K562 (cell line): ENCODE measurements around the gene ENPP6. TPM values are rescaled to one million over a fixed set of nuclear protein-coding genes. Genes with fewer than 3 reads are reported as not detected.

Experiments
- AFF1 ChIP-seq, 2 experiments: fragments of 450-650 bp; IDR thresholded peaks; 2 replicates each; pipeline ENCODE4 v1.6.1; 2018; ENCODE audit warnings: mild to moderate bottlenecking in 2 of 2, low read depth in 1 of 2; ENCODE audit not compliant: partially characterized antibody in 2 of 2
- ARID3A ChIP-seq: IDR thresholded peaks from 2 replicates; pipeline ENCODE4 v1.6.1; 2012; ENCODE audit warnings: low read depth, low read length, improper control_type of control experiment, borderline replicate concordance
- CBFB ChIP-seq: sonication (generic); formaldehyde crosslinking; IDR thresholded peaks from 2 replicates; pipeline ENCODE4 v1.4.0; 2020; ENCODE audit warnings: mild to moderate bottlenecking, missing genetic modification reagents
- DPF2 ChIP-seq: fragments of 450-650 bp; IDR thresholded peaks from 2 replicates; pipeline ENCODE4 v1.6.1; 2016
- ETV1 ChIP-seq: fragments of 450-650 bp; conservative IDR thresholded peaks from 2 replicates; pipeline ENCODE4 v1.6.1; 2016; ENCODE audit warnings: missing genetic modification characterization, control low read depth, low read depth, missing compliant biosample characterization
- GATA2 ChIP-seq: sonication (generic); formaldehyde crosslinking; IDR thresholded peaks from 2 replicates; pipeline ENCODE4 v1.4.0; 2020; ENCODE audit warnings: mild to moderate bottlenecking, missing genetic modification reagents
- MEIS2 ChIP-seq: fragments of 450-650 bp; IDR thresholded peaks from 2 replicates; pipeline ENCODE4 v1.6.1; 2014; ENCODE audit warnings: mild to moderate bottlenecking; ENCODE audit not compliant: partially characterized antibody
- NFE2 ChIP-seq: IDR thresholded peaks from 2 replicates; pipeline ENCODE4 v1.6.1; 2014; ENCODE audit warnings: antibody characterized with exemption, low read depth
- NR2C2 ChIP-seq, 2 experiments: fragments of 200-800 bp in 1 of 2; sonication (Bioruptor generic) in 1 of 2; sonication (generic) in 1 of 2; formaldehyde crosslinking in 1 of 2; IDR thresholded peaks; 2 replicates each; pipeline versions ENCODE4 v1.6.1 to v1.8.0; 2016 to 2022; ENCODE audit warnings: mild to moderate bottlenecking in 1 of 2, missing compliant biosample characterization in 1 of 2, missing genetic modification characterization in 1 of 2, missing genetic modification reagents in 1 of 2
- NRF1 ChIP-seq, 2 experiments: fragments of 450-650 bp; IDR thresholded peaks in 1 of 2; conservative IDR thresholded peaks in 1 of 2; 2 replicates each; pipeline ENCODE4 v1.6.1; 2014; ENCODE audit warnings: mild to moderate bottlenecking in 2 of 2
- PBX2 ChIP-seq, 2 experiments: IDR thresholded peaks in 1 of 2; conservative IDR thresholded peaks in 1 of 2; 2 replicates each; pipeline ENCODE4 v1.6.1; 2016; ENCODE audit warnings: low read depth in 2 of 2, mild to moderate bottlenecking in 1 of 2, missing compliant biosample characterization in 1 of 2, missing genetic modification characterization in 1 of 2, moderate library complexity in 1 of 2
- PML ChIP-seq: IDR thresholded peaks from 2 replicates; pipeline ENCODE4 v1.6.1; 2012; ENCODE audit warnings: low read length, inconsistent platforms
- SMARCE1 ChIP-seq: fragments of 450-650 bp; IDR thresholded peaks from 2 replicates; pipeline ENCODE4 v1.7.1; 2016; ENCODE audit warnings: mild to moderate bottlenecking
- TAF7 ChIP-seq: fragments of 450-650 bp; IDR thresholded peaks from 2 replicates; pipeline ENCODE4 v1.6.1; 2016; ENCODE audit warnings: missing genetic modification characterization, missing compliant biosample characterization
- TBL1XR1 ChIP-seq, 2 experiments: IDR thresholded peaks; 2 replicates each; pipeline ENCODE4 v1.6.1; 2012; ENCODE audit warnings: improper control_type of control experiment in 2 of 2, low read length in 2 of 2, mild to moderate bottlenecking in 1 of 2
- ZNF561 ChIP-seq: fragments of 450-650 bp; formaldehyde crosslinking; conservative IDR thresholded peaks from 2 replicates; pipeline ENCODE4 v1.4.0; 2020; ENCODE audit warnings: mild to moderate bottlenecking, moderate library complexity
- ZNF589 ChIP-seq: fragments of 200-800 bp; sonication (Bioruptor generic); IDR thresholded peaks from 2 replicates; pipeline ENCODE4 v1.6.1; 2016; ENCODE audit warnings: low read depth, missing genetic modification characterization, missing compliant biosample characterization
- ZNF75A ChIP-seq: fragments of 450-650 bp; formaldehyde crosslinking; IDR thresholded peaks from 2 replicates; pipeline ENCODE4 v1.4.0; 2020; ENCODE audit warnings: mild to moderate bottlenecking
- polyA plus RNA-seq, 8 experiments: library from polyadenylated mRNA; depleted of rRNA in 4 of 8; stranded (reverse) in 5 of 8; unstranded in 3 of 8; fragments of >200 nt; fragmentation: Nextera tagmentation in 2 of 8; fragmentation: Illumina TruSeq in 1 of 8; extraction: Ambion mirVana in 2 of 8; extraction: Trizol in 1 of 8; gene quantifications; 2 replicates each; pipeline versions ENCODE4 v1.2.1 to v1.2.3, GENCODE V29; 2011 to 2014; ENCODE audit warnings: inconsistent platforms in 1 of 8, missing spikeins in 1 of 8
- total RNA-seq, 7 experiments: library from RNA; depleted of rRNA in 6 of 7; stranded (reverse); fragments of >200 nt in 6 of 7; fragmentation: Illumina TruSeq in 2 of 7; extraction: Trizol in 2 of 7; gene quantifications; 2 replicates each; pipeline versions ENCODE4 v1.2.1 to v1.2.3, GENCODE V29; 2011 to 2021; ENCODE audit warnings: low replicate concordance in 1 of 7

ENPP6 gene
- total and polyA plus RNA-seq, 9 of the 15 experiments (the other 6 are each of a cell fraction or from before 2014, with no cell fraction given), result 0.29 TPM; not detected in 8

- TF ChIP-seq ARID3A, result peak; percentile 7; the same call in 1 of the 2 replicates
- TF ChIP-seq PML, result peak; percentile 56; the same call in 1 of the 2 replicates
- TF ChIP-seq NR2C2 (CRISPR knock-in tag; IDR thresholded peaks at IDR 0.05), result no peak
- peak; percentile 28; the same call in 1 of the 2 replicates for TF ChIP-seq NR2C2 (tag; IDR thresholded peaks at IDR 0.05)
- no peak; the same call in 1 of the 2 replicates for TF ChIP-seq PBX2 (CRISPR knock-in tag; IDR thresholded peaks at IDR 0.05; ENCODE audit: low read depth)
- peak; percentile 53 for TF ChIP-seq PBX2 (tag; conservative IDR thresholded peaks at IDR 0.05; ENCODE audit: low read depth)
- TF ChIP-seq NFE2, result no peak
- TF ChIP-seq SMARCE1, result 0 out of 2 replicates have a peak, but pooled peaks have one; percentile 18
- no peak for TF ChIP-seq NRF1 (conservative IDR thresholded peaks at IDR 0.05 in 1 of 2, IDR thresholded peaks at IDR 0.05 in 1 of 2)
- no peak for TF ChIP-seq ZNF75A (CRISPR knock-in tag)
- TF ChIP-seq TBL1XR1 (IDR thresholded peaks at IDR 0.05; ENCODE audit: low read length in 2 of 2), result no peak
- no peak for TF ChIP-seq CBFB (CRISPR knock-in tag)
- TF ChIP-seq TAF7 (tag), result no peak
- peak in 1 of 2 experiments; percentile 29 for TF ChIP-seq AFF1 (IDR thresholded peaks at IDR 0.05; ENCODE audit: low read depth in 1 of 2, partially characterized antibody in 2 of 2)
- peak; percentile 84 for TF ChIP-seq ETV1
- no peak for TF ChIP-seq ZNF561 (CRISPR knock-in tag)
- peak; percentile 38; the same call in 1 of the 2 replicates for TF ChIP-seq DPF2
- peak; percentile 54; the same call in 1 of the 2 replicates for TF ChIP-seq ZNF589 (CRISPR knock-in tag)
- peak; percentile 34; the same call in 1 of the 2 replicates for TF ChIP-seq GATA2 (CRISPR knock-in tag)
- peak; percentile 88 for TF ChIP-seq MEIS2
These were observed 20.5 kb upstream of the ENPP6 start (continued) for GRCh38 chr4:184238072-184238745.
